T-helper 17 cell (primary cell): Measurements from ENCODE around the gene PTH2. TPM values are rescaled to one million over a fixed set of nuclear protein-coding genes. Genes with fewer than 3 reads are reported as not detected.
"Not testable (repeated sequence)": the region's sequence is repeated elsewhere in the genome, so short reads cannot be mapped to it uniquely, and the experiment has no call there.

Experiments used
- ATAC-seq: fragments of 150-1000 bp; cut with Tn5 transposase; 2 replicates; pipeline ENCODE4 v1.10.0; 2021; ENCODE audit warnings: mild to moderate bottlenecking, moderate library complexity
- DNase-seq, 3 donors: peaks; one replicate each; pipeline versions ENCODE4 v3.0.0 to v3.0.0-alpha.2; 2020 to 2021
- H3K9me3 ChIP-seq: one replicate; pipeline ENCODE4 v1.7.0; 2013; ENCODE audit warnings: low read length, mild to moderate bottlenecking; ENCODE audit not compliant: control insufficient read depth, poor library complexity, severe bottlenecking
- H3K27ac Mint-ChIP-seq: one replicate; pipeline ENCODE4 v1.8.0; 2022; ENCODE audit warnings: mild to moderate bottlenecking, moderate library complexity, mixed read lengths
- H3K27me3 Mint-ChIP-seq: one replicate; pipeline ENCODE4 v1.8.0; 2022; ENCODE audit warnings: mixed read lengths
- H3K36me3 Mint-ChIP-seq: one replicate; pipeline ENCODE4 v1.8.0; 2022; ENCODE audit warnings: low read depth, mixed read lengths
- H3K4me1 Mint-ChIP-seq: one replicate; pipeline ENCODE4 v1.8.0; 2022; ENCODE audit warnings: mild to moderate bottlenecking, mixed read lengths
- H3K4me3 Mint-ChIP-seq: one replicate; pipeline ENCODE4 v1.8.0; 2022; ENCODE audit warnings: mild to moderate bottlenecking, moderate library complexity, mixed read lengths
- total RNA-seq, 4 donors: library from RNA in 2 of 4; stranded (reverse) in 2 of 4; gene quantifications; one replicate each; pipeline ENCODE4 v1.2.3 and lab custom pipeline; 2022 to 2026

The PTH2 gene, protein sequence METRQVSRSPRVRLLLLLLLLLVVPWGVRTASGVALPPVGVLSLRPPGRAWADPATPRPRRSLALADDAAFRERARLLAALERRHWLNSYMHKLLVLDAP
- not detected for total RNA-seq
- 0 reads per million in 2 donors for total RNA-seq (lab: John Stamatoyannopoulos, UW)

GRCh38 chr19:49423071-49423984 lies at the start of gene PTH2:
Gene PTH2 (minus strand): TSS chr19:49423441. CDS start chr19:49423339, 102 bp downstream.
- Mint-ChIP-seq H3K4me1 (peaks cover 70% of the 10 kb centered on the region), H3K27ac (peak within 1 kb of the TSS; percentile 86)

GRCh38 chr19:49472936-49473335 lies 49.7 kb upstream of the PTH2 start:
- Mint-ChIP-seq H3K4me1 (peaks cover 29% of the 10 kb centered on the region), H3K27ac (peak overlapping the region; percentile 96), H3K27me3 (no peaks in the 10 kb centered on the region), H3K4me3 (peak overlapping the region; percentile 100), H3K36me3 (peaks cover 22% of the 10 kb centered on the region)
- no peak for DNase-seq
- no peaks in the 10 kb centered on the region for H3K9me3 ChIP-seq
- ATAC-seq = no peak

More at GRCh38 chr19:49423071-49423984, at the start of gene PTH2:
- Mint-ChIP-seq H3K27me3 (peaks cover 93% of the 10 kb centered on the region), H3K4me3 (peak within 1 kb of the TSS; percentile 93), H3K36me3 (peaks cover 22% of the 10 kb centered on the region)
- H3K9me3 ChIP-seq = no peaks in the 10 kb centered on the region
- DNase-seq (no peak), ATAC-seq (no peak)

DNA sequence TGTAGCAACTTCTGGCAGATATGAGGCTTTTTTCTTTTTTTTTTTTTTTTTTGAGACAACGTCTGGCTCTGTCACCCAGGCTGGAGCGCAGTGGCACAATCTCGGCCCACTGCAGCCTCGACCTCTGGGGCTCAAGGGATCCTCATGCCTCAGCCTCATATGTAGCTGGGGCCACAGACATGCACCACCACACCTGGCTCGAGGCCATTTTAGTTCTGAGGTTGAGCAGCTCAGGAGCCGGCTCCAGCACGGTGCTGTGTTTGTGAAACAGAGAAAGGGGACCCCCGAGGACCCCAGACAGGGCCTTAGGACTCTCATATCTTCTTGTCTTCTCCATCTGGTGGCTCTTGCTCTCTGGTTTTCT lies 47.4 kb upstream of the PTH2 start:
- DNase-seq (no peak), ATAC-seq (no peak)
- H3K27me3 Mint-ChIP-seq = no peaks in the 10 kb centered on the region
- H3K9me3 ChIP-seq = no peaks in the 10 kb centered on the region
- H3K4me1 Mint-ChIP-seq = peaks cover 20% of the 10 kb centered on the region
- H3K4me3 Mint-ChIP-seq = peak overlapping the region; percentile 80
- H3K36me3 Mint-ChIP-seq = peaks cover 15% of the 10 kb centered on the region
- H3K27ac Mint-ChIP-seq = peak overlapping the region; percentile 96

DNA sequence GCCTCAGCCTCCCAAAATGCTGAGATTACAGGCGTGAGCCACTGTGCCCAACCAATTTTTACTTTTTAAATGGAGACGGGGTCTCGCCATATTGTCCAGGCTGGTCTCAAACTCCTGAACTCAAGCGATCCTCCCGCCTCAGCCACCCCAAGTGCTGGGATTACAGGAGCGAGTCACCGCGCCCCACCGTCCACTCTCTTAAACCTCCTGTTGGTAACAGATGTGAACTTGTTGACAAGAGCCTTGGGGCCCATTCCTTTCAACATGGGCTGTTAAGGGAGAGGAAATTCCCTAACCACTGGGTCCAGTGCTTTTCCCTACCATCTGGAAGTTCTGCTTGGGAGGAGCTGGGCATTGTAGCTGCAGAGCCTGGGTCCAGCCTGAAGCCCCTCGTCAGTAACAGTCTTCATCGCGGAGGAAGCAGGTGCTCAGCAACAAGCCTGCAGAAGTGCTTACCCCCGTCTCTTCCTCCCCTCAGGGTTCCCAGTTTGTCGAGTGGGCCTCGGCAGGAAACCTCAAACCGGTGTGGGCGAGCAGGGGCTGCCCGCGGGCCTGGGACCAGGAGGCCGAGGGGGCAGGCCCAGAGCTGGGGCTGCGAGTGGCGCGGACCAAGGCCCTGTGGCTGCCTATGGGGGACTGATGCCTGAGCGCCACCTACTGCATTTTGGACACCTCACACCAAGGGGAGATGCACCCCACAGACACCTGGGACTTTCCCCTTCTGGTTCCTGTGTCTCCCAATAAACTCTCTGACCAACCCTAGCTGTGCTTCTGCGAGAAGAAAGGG lies 46.8 kb upstream of the PTH2 start:
- H3K4me3 Mint-ChIP-seq = peak overlapping the region; percentile 80
- peak overlapping the region; percentile 96 for H3K27ac Mint-ChIP-seq
- H3K36me3 Mint-ChIP-seq = peaks cover 11% of the 10 kb centered on the region
- peaks cover 23% of the 10 kb centered on the region for H3K4me1 Mint-ChIP-seq
- H3K9me3 ChIP-seq = no peaks in the 10 kb centered on the region
- no peaks in the 10 kb centered on the region for H3K27me3 Mint-ChIP-seq
- DNase-seq (peak; percentile 58 to 78 (median 67)), ATAC-seq (peak; percentile 54)

GRCh38 chr19:49468746-49469447 lies 45.7 kb upstream of the PTH2 start:
- peak; percentile 83 for ATAC-seq
- Mint-ChIP-seq H3K27me3 (no peaks in the 10 kb centered on the region), H3K4me3 (peak overlapping the region; percentile 88), H3K36me3 (peaks cover 3% of the 10 kb centered on the region), H3K27ac (peak overlapping the region; percentile 96), H3K4me1 (peaks cover 23% of the 10 kb centered on the region)
- DNase-seq = peak; percentile 67 to 86 (median 85)
- H3K9me3 ChIP-seq = no peaks in the 10 kb centered on the region

DNA sequence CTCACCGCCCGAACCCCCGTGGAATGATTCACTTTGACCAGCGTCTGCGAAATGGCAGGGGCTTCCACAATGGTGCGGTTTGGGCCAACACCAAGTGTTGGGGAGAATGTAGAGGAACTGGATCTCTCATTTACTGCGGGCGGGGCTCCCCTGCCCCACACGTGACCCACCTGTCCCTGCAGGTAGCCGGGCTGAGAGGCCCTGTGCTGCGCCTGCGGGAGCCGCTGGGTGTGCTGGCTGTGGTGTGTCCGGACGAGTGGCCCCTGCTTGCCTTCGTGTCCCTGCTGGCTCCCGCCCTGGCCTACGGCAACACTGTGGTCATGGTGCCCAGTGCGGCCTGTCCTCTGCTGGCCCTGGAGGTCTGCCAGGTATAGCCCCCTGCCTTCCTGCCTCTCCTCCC lies 45.0 kb upstream of the PTH2 start:
- Mint-ChIP-seq H3K27me3 (no peaks in the 10 kb centered on the region), H3K36me3 (peaks cover 3% of the 10 kb centered on the region), H3K27ac (peak overlapping the region; percentile 96), H3K4me1 (peaks cover 21% of the 10 kb centered on the region), H3K4me3 (no peak overlapping the region)
- H3K9me3 ChIP-seq = no peaks in the 10 kb centered on the region
- DNase-seq = no peak
- ATAC-seq = no peak

DNA sequence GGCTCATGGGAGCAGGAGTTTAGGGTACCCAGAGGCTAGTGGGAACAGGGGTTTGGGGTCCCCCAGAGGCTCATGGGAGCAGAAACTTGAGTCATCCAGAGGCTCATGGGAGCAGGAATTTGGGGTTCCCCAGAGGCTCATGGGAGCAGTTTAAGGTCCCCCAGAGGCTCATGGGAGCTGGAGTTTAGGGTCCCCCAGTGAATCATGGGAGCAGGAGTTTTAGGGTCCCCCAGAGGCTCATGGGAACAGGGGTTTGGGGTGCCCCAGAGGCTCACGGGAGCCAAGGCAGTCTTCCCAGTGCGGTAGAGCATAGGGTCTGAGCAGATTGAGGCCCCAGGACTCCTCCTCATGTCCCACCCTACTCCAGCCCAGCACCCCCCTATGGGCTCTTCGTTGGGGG lies 42.1 kb upstream of the PTH2 start:
- Mint-ChIP-seq H3K27ac (peak overlapping the region; percentile 91), H3K36me3 (peaks cover 3% of the 10 kb centered on the region), H3K4me1 (peaks cover 14% of the 10 kb centered on the region), H3K4me3 (no peak overlapping the region), H3K27me3 (no peaks in the 10 kb centered on the region)
- no peaks in the 10 kb centered on the region for H3K9me3 ChIP-seq
- no peak for ATAC-seq
- DNase-seq = no peak

GRCh38 chr19:49463960-49464740 lies 40.9 kb upstream of the PTH2 start:
- DNase-seq = no peak
- peaks cover 7% of the 10 kb centered on the region for H3K4me1 Mint-ChIP-seq
- H3K4me3 Mint-ChIP-seq = no peak overlapping the region
- peaks cover 3% of the 10 kb centered on the region for H3K36me3 Mint-ChIP-seq
- no peaks in the 10 kb centered on the region for H3K27me3 Mint-ChIP-seq
- ATAC-seq = no peak
- peak overlapping the region; percentile 91 for H3K27ac Mint-ChIP-seq
- no peaks in the 10 kb centered on the region for H3K9me3 ChIP-seq

DNA sequence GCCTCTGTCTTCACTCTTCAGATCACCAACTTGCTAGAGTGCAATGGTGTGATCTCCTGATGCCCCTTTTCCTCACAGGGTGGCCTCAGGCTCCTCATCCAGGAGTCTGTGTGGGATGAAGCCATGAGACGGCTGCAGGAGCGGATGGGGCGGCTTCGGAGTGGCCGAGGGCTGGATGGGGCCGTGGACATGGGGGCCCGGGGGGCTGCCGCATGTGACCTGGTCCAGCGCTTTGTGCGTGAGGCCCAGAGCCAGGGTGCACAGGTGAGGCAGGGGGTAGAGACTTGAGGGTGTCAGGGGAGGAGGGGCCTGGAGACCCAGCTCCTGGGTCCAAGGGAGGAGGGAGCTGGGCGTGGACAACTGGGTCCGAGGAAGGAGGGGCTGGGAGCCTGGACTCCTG lies 39.3 kb upstream of the PTH2 start:
- Mint-ChIP-seq H3K4me1 (peaks cover 9% of the 10 kb centered on the region), H3K4me3 (no peak overlapping the region), H3K27ac (peak overlapping the region; percentile 39), H3K36me3 (no peaks in the 10 kb centered on the region), H3K27me3 (no peaks in the 10 kb centered on the region)
- H3K9me3 ChIP-seq = no peaks in the 10 kb centered on the region
- ATAC-seq = no peak
- DNase-seq = no peak

GRCh38 chr19:49461656-49462055 lies 38.4 kb upstream of the PTH2 start:
- Mint-ChIP-seq H3K27ac (peak overlapping the region; percentile 39), H3K4me1 (peaks cover 13% of the 10 kb centered on the region), H3K36me3 (no peaks in the 10 kb centered on the region), H3K27me3 (no peaks in the 10 kb centered on the region), H3K4me3 (no peak overlapping the region)
- no peak for DNase-seq
- ATAC-seq = no peak
- no peaks in the 10 kb centered on the region for H3K9me3 ChIP-seq

GRCh38 chr19:49461130-49461529 lies 37.9 kb upstream of the PTH2 start:
- H3K4me1 Mint-ChIP-seq = peaks cover 15% of the 10 kb centered on the region
- not testable (repeated sequence) for H3K9me3 ChIP-seq, DNase-seq, ATAC-seq, H3K27me3 Mint-ChIP-seq, H3K36me3 Mint-ChIP-seq, H3K27ac Mint-ChIP-seq, H3K4me3 Mint-ChIP-seq

- ATAC-seq (no peak), DNase-seq (no peak)
- no peaks in the 10 kb centered on the region for H3K9me3 ChIP-seq
- peaks cover 13% of the 10 kb centered on the region for H3K4me1 Mint-ChIP-seq
- H3K27ac Mint-ChIP-seq = peak overlapping the region; percentile 90
- no peaks in the 10 kb centered on the region for H3K27me3 Mint-ChIP-seq
- H3K4me3 Mint-ChIP-seq = no peak overlapping the region
- no peaks in the 10 kb centered on the region for H3K36me3 Mint-ChIP-seq
Measured at GRCh38 chr19:49459388-49459787, 36.1 kb upstream of the PTH2 start.
